Activated gamma-delta T cell (primary cell): ENCODE data around the gene NKX6-1.

Source experiments
- DNase-seq: peaks from one replicate; lab custom pipeline; 2025; lab: John Stamatoyannopoulos, UW
- total RNA-seq, 2 donors: gene quantifications; one replicate each; lab custom pipeline; 2026; lab: John Stamatoyannopoulos, UW

Gene NKX6-1
- 0 reads per million in 2 donors for total RNA-seq

DNA sequence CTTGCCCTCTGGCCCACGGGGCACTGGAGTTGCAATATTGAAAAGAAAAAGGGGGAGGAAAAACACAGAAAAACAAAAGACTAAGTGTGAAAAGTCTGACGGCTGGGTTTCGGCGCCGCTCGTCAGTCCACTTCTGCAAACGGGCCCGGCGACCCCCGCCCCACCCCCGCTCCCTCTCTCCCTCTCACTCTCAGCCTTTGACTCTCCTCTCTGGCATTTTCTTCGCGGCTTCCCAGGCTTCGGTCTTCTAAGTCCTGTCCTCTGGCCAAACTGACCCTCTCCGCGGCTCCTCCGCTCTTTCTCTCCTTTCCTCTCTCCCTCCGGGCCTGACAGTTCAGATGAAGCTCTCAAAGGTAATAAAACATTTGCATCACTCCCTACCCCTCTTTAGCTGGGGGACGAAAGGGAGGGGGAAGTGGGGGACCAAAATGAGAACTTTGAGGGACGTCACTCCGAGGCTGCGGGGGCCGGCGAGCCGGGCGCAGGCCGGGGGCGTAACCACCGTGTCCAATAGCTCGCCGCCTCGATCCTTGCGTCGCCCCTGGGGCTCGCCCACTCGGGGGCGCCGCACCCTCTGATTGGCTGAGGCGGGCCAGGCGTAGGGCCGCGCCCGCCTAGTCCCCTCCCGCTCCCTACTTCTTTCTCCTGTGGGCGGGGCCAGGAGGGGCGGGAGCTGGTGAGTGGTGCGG lies at the start of gene NKX6-1:
Gene NKX6-1, minus strand, starts transcription at position 358 of the 689 bp plus-strand sequence. CDS start 1,064 bp downstream, outside the sequence.
- peak; percentile 11 for DNase-seq

DNA sequence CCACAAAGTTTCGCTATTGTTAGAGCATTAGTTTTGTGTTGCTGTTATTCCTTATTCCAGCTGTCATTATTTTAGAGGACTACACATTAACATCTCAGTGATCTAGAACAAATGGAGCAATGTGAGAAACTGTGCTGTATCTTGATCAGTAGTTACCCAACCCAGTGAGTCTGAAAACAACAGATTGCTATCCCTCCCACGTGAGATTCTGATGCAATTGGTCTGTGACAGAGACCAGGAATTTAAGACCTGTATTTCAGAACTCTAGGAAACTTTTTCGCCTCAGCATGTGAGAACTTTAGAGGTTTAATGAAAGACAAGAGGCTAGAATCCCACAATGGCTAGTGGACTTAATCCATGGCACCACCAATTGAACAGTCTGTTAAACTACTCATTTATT lies 48.1 kb upstream of the NKX6-1 start:
- no peak for DNase-seq

DNA sequence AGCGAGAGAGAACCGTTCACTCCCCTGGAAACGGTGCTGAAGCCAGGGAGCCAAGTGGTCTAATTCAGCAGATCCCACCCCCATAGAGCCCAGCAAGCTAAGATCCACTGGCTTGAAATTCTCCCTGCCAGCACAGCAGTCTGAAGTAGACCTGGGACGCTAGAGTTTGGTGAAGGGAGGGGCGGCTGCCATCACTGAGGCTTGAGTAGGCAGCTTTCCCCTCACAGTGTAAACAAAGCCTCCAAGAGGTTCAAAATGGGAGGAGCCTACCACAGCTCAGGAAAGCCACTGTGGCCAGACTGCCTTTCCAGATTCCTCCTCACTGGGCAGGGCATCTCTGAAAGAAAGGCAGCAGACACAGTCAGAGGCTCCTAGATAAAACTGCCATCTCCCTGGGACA lies 46.0 kb upstream of the NKX6-1 start:
- DNase-seq = no peak

DNA sequence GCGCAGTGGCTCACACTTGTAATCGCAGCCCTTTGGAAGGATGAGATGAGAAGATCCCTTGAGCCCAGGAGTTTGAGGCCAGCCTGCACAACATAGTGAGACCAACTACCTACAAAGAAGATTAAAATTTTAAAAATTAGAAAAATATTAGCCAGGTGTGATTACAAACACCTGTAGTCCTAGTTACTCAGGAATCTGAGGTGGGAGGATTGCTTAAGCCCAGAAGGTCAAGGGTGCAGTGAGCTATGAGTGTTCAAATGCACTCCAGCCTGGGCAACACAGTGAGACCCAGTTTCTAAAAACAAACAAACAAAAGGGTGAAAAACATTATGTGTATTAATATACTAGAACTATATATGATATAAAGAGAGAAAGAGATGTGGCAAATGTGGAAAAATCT lies 36.8 kb upstream of the NKX6-1 start:
- no peak for DNase-seq

DNA sequence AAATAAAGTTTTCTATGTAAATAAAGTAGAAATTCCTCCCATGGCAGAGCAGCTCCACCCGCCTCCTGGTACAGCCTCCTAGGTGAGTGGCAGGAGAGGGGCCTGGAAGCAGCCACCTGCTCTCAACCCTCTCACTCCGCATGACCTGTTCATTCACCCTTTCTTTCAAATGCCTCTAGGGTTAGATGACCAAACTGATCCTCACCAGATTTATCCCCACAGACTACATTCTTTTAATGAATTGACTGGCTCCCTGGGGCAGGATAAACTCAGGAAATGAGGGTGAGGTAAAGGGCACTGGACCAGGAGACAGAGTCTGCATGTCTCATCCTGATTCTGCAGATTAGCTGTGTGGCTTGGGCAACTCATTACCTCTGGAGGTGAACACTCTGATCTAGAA lies 32.6 kb upstream of the NKX6-1 start:
- DNase-seq = no peak

DNA sequence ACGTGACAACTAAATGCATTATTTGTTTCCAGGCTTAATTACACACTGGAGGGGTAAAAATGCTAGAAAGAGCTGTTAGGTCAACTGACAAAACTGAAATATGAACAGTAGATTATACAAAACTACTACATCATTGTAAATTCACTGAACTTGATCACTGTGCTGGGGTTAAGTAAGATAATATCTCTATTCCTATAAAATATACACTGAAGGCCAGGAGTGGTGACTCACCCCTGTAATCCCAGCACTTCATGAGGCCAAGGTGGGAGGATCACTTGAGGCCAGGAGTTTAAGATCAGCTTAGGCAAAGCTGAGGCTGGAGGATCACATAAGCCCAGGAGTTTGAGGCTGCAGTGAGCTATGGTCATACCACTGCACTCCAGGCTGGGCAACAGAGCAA lies 31.8 kb upstream of the NKX6-1 start:
- DNase-seq = no peak

DNA sequence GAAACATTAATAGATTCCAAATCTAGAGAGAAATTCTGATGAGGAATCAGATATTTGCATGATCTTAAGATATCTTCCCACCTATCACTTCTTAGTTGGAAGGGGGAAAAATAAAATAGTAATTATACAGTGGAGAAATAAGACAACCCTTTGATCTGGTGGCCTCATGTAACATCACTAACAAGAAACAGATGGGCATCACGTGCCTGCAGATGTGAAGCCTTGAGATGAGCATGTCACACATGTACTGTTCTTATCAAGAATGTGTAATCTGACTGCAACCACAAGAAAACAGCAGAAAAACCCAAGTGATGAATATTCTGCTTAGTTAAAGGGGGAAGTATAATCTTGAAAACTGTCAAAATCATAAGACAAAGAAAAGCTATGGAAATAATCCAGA lies 31.4 kb upstream of the NKX6-1 start:
- DNase-seq = no peak

DNA sequence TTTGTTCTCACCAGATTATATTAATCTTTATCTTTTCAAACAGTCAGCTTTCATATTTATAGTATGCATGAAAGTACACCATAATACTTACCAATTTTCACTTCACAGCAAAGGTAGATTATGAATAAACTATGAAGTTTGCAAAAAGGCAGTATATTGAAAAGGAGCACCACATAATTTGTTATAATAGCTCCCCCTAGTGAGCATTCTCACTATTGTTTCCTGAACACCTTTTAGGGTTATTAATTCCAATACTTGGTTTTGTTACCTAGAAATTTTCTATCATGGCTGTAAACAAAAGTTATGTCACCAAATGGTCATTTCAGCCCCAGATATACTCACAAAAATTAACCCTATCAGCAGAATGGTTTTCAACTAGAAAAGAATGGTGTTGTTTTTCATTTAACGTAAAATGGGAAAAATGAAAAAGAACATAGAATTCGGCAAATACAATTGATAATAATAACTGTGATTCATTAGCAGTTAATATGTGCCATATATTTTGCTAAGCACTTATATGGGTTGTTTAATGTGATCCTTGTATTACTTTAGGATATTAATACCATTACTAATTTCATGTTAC lies 30.2 kb upstream of the NKX6-1 start:
- no peak for DNase-seq

DNA sequence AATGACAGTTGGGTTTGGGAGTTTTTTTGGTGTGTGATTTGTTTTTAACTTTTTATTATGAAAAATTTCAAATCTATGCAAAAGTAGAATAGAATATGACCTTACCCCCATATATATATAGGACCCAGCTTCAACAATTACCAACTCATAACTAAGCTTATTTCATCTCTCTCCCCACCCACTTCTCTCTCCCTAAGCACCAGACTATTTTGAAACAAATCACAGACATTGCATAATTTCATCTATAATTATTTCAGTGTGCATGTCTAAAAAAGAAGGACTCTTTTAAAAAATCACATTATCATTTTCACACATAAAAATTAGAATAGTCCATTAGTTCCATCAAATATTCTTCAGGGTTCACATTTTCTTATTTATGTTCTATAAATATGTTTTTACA lies 28.3 kb upstream of the NKX6-1 start:
- DNase-seq = no peak

DNA sequence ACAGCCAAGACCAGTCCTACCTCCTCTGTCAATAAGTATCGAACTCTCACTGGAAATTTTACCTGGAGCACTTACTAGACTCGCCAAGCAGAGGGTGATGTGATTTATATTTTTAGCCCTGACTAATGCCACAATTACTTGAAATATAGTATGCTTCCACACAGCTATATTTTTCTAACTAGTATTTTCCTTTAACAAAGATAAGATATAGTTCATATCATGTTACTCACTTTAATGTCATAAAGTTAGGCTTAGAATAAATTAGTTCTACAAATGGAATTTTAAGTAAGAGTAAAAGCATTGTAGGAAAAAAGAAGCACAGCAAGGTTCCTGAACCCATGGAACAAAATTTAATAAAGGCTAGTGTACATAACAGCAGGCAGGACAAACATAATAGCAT lies 16.0 kb upstream of the NKX6-1 start:
- no peak for DNase-seq

DNA sequence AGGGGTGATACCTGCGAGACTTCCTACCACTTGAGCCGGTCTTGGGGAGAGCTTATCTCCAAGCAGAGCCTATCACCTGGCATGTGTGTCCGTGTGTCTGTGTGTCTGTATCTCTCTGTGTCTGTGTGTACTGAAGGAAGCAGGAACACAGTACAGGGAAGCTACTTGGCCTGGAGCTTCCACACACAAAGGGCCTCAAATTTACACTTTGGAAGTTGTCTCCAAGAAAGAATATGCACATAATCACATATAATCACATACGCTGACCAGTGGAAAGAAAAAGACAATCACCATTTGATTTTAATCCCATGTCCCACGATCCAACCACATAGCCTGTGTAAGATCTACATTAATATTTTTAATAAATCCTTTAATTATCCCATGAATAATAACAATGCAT lies 13.2 kb upstream of the NKX6-1 start:
- DNase-seq = no peak

DNA sequence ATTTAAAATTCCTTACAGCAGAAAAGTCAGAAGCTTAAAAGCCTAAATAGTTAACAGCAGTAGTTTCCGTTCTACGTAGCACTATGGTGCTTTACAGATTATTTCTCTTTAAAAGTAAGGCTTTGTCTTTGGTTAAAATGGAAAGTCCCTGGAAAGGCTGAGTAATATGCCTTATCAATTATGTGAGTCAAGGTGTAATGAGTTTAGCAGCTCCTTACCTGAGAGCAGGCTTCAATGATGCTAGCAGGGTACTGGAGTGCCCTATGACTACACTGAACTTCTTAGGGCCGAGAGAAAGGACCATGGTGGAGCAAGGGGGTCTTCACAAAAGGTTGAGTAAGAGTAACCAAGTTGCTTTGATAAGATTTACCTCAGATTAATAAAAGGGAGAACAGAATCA lies 12.6 kb upstream of the NKX6-1 start:
- no peak for DNase-seq

DNA sequence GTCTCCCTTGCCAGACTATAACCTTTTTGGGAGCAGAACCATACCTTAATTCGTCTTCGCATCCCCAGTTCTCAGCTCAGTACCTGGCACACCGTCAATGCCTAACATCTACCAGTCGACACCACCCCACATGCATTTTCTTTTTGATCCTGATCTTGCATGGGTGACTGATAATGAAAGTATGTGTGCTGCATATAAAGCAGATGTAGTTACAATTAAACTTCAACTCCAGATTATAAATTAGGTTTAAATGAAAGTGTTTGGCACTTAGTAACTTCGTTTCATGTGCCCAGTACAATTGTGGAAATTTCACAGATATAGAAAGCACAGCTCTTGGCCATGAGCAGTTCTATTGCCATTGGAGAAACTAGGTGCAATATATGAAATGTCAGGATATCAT lies 8.8 kb upstream of the NKX6-1 start:
- DNase-seq = no peak

DNA sequence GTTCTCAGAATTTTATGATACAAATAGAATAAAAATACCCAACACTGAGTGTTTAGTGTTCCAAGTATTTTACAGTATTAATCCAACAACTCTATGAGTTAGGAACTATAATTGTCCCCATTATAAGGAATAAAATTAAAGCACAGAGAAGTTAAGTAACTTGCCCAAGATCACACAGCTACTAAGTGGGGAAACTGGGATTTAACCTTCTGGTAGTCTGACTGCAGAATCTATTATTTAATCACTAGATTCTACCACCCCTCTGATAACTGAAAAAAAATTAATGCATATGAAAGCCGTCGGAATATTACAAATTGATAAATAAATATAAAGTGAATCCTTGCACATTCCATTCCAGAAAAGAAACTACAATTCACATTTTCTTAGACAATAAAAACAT lies 5.7 kb upstream of the NKX6-1 start:
- no peak for DNase-seq

DNA sequence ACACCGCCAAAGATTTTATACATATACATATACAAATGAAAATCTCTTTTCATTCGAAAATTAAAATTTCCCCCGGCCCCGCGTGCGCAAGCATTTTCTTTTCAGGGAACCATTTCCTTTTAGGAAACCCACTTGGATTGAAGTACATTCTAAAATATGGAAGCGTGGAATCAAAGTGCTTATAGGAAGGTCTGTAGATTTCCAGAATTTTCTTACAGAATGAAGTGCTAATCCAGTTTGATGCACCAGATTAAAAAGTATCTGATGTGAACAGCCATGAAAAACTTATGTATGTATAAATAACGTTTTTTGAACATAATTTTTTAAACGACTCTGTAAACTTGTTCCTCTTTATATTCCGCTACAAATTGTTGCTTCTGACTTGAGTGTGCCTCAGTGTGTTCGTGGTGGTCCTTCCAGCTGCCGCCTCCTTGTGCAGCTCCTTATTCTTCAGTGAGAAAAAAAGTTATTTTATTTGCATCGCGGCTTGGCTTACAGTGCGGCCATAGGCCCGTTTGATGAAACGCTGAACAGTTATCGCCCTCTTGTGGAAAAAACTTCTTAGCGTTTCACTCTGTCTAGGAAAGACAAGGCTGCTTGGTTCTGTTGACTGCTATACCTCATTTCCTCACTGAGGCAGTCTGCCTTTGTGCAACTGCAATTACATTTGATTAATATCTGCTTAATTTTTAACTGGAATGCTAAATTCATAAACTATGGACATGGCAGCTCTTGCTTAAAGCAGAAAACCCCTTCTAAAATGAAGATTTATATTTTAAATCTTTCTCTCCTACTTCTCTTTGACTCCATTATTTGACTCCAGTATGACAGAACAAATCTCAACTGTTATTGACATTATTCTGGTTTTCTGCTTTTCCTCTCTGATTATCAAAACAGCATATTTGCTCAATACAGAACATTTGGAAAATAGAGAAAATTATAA lies 4.7 kb upstream of the NKX6-1 start:
- DNase-seq = no peak

DNA sequence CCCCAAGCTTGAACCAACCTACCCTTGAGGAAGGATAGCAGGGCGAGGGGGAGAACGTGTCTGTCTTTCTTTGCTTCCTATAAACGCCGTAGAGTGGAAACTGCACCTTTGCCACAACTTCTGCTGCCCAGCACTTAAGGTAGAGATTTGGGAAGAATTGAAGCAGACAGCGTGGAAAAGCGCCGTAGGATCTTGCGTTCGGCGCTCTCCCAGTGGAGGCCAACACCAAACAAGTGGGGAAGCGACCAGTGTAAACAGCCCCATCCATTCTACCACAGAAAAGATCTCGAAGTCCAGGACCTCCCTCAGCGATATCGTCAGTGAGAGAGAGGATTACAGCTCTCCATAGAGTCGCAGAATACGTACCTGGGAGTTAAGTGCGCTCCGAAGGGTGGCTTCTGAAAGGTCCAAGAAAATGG lies 3.9 kb upstream of the NKX6-1 start:
- DNase-seq = no peak

DNA sequence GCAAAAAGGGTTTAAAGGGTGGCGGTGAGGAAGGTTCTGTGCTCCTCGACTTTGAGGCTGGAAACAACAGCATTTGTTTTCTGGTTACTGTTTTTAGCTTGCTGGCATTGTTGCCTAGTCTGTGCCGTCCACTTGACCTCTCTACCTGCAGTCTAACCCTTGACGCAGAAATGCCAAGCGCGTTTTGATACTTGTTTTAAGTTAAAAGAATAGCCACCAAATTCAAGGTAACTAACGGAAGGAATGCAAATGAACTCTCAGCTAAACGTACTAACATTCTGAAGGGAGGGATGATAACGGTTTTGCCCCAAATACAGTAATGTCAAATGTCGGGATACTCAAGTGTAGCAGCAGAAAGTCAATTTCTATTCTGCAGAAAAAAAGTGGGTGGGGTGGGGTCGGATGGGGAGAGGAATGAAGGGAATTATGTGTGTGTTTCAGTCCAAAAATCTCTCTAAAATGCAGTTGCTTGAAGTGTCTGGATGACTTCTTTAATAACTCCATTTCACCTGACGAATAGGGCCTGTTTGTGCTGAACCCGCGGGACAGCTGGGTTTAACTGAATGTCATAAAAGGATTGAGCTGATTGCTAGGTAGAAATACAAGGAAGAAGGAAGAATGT lies 3.4 kb upstream of the NKX6-1 start:
- no peak for DNase-seq

DNA sequence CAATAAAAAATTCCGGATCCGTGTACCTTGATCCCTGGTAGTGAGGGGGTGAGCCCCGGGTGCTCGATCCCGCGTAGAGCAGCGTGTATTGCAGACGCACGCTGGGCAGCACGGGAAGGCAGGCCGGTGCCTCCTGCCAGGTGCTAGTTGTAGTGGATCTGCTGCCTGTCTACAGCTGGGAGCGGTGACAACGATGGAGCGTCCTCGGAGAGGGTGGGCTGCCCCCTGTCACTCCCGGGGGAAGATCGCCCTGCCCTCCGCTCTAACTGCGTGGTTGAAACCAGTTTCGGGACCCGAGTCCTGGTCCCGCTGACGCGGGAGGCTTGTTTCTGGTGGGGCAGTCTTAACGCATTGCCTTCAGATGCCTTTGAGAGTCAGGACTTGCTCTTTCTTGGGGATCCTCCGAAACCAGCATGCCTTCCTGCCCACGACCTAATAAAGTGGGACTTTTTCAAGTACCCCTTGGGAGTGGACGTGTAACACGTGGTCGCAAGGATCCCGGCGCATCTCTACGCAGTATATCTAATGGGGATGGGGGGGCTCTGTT lies 2.7 kb upstream of the NKX6-1 start:
- no peak for DNase-seq

DNA sequence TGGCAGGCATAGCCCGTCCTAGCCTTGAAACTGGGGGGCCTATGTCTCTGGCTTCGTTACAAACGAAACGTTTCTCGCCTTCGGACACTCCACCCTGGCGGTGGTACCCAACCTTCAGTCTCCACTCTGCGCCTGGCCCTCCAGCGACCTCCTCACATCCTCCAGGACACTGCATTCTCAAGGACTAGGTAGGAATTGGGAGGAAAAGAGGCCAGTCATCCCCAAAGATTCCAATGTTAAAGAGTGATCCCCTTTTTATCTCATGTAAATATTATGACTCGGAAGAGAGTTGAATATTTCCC lies 2.1 kb upstream of the NKX6-1 start:
- DNase-seq = no peak

DNA sequence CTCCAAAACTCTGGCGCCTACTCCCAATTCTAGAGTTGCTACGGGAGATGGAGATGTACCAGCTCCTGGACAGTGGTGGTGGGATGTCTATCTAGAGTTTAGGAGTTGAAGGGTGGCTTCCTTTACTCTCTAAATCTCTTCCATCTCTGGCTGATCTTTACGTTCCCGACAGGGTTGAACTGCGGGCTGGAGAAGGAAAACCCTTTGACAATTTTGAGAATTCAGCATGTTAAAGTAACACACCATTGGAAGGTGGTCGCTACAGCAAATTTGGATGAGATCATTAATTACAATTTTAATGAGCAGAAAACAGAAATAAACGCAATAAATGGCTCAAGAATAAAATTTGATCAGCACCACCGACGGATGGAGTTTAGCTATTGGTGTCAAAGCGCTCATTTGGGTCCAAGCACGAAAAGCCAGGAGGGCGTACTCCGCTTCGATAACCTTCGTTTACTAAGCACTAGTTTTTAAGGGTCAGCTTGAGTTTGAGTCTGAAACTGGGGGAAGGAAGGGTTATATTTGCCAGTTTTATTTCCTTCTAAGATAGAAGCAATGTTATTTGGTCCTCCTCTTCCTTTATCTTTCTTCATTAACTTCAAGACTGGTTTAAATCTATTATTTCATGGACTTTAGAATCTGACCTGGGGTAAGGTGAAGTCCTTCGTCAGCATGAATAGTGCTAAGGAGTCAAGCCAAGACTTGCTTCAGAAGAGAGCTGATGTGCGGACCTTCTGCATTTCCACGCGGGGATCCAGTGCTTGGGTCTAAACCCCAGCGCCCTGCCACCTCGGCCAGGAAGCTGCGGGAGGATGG lies 1.5 kb upstream of the NKX6-1 start:
- no peak for DNase-seq

DNA sequence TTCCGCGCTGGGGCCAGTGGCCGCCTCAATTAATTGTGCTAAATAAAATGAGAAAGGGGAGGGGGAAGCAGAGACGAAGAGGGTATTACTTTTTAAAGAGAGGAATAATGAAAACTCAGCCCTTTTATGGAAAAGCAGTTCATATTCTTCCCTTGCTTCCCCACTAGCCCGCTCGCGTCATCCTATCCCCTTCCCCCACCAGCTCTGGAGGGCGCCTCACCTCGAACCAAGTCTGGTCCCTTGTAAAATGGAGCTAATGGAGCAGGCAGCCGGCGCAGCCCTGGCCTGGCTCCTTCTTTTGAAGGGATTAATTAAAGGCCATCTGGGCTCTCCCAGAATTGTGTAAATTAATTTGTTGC lies 511 bp upstream of the NKX6-1 start:
- no peak for DNase-seq
